ENCODE data around the gene APBB3.

The APBB3 gene

GRCh38 chr5:140542972-140543371 lies 21.4 kb downstream of the APBB3 start:
- ChIA-PET CTCF (no interaction called here), POLR2A (no interaction called here)
- DNase-seq (ENCODE audit: extremely low spot score) = no peak
- no peak for TF ChIP-seq FOXA1 (IDR thresholded peaks at IDR 0.05)
- TF ChIP-seq TARDBP (IDR thresholded peaks at IDR 0.05) = no peak
- TF ChIP-seq NFRKB (IDR thresholded peaks at IDR 0.05) = no peak
- TF ChIP-seq LEF1 (IDR thresholded peaks at IDR 0.05; ENCODE audit: borderline replicate concordance) = no peak
- no peak for TF ChIP-seq SUZ12 (IDR thresholded peaks at IDR 0.05)
- no peak for TF ChIP-seq ARNT (IDR thresholded peaks at IDR 0.05)
- no peak for TF ChIP-seq CTBP1 (IDR thresholded peaks at IDR 0.05; ENCODE audit: borderline replicate concordance)
- no peak for TF ChIP-seq PKNOX1 (IDR thresholded peaks at IDR 0.05)
- no peak for TF ChIP-seq FOXK2 (IDR thresholded peaks at IDR 0.05)
- no peak for TF ChIP-seq ZNF384 (IDR thresholded peaks at IDR 0.05)

- no peak for TF ChIP-seq FOXA1 (IDR thresholded peaks at IDR 0.05)
- no peak for TF ChIP-seq NFRKB (IDR thresholded peaks at IDR 0.05)
- no peak for TF ChIP-seq ARNT (IDR thresholded peaks at IDR 0.05)
- no peak for TF ChIP-seq SUZ12 (IDR thresholded peaks at IDR 0.05)
- TF ChIP-seq ZNF384 (IDR thresholded peaks at IDR 0.05) = no peak
- no peak for TF ChIP-seq LEF1 (IDR thresholded peaks at IDR 0.05; ENCODE audit: borderline replicate concordance)
- no peak for TF ChIP-seq BHLHE40 (IDR thresholded peaks at IDR 0.05; ENCODE audit: borderline replicate concordance)
- no peak for TF ChIP-seq FOXK2 (IDR thresholded peaks at IDR 0.05)
- TF ChIP-seq CTBP1 (IDR thresholded peaks at IDR 0.05; ENCODE audit: borderline replicate concordance) = no peak
- TF ChIP-seq HDGF (IDR thresholded peaks at IDR 0.05; ENCODE audit: borderline replicate concordance) = no peak
- no peak for TF ChIP-seq FOXM1 (IDR thresholded peaks at IDR 0.05; ENCODE audit: borderline replicate concordance)
- TF ChIP-seq TARDBP (IDR thresholded peaks at IDR 0.05) = no peak
- TF ChIP-seq PKNOX1 (IDR thresholded peaks at IDR 0.05) = no peak
- TF ChIP-seq SP1 (IDR thresholded peaks at IDR 0.05) = no peak
- no peak for TF ChIP-seq ELF4 (IDR thresholded peaks at IDR 0.05)
- TF ChIP-seq L3MBTL2 (conservative IDR thresholded peaks at IDR 0.05) = no peak
- ChIA-PET POLR2A (interaction anchor here (1.8 kb wide), 1 partner anchor 17 kb away, joined by 5 read pairs; the partner anchor contains the start of gene SRA1), CTCF (no interaction called here)
- no peak for DNase-seq (ENCODE audit: extremely low spot score)
These were observed 24.2 kb downstream of the APBB3 start for GRCh38 chr5:140540227-140540626.

GRCh38 chr5:140524003-140524402 lies 40.4 kb downstream of the APBB3 start:
- DNase-seq (ENCODE audit: extremely low spot score) = no peak
- CTCF ChIA-PET = no interaction called here
- TF ChIP-seq ELF4 (IDR thresholded peaks at IDR 0.05) = no peak
- POLR2A ChIA-PET = no interaction called here

- DNase-seq (ENCODE audit: extremely low spot score) = no peak
- ChIA-PET CTCF (no interaction called here), POLR2A (no interaction called here)
- no peak for TF ChIP-seq FOXK2 (IDR thresholded peaks at IDR 0.05)
- no peak for TF ChIP-seq ELF4 (IDR thresholded peaks at IDR 0.05)
- no peak for TF ChIP-seq ZNF384 (IDR thresholded peaks at IDR 0.05)
- TF ChIP-seq NFRKB (IDR thresholded peaks at IDR 0.05) = no peak
- TF ChIP-seq LEF1 (IDR thresholded peaks at IDR 0.05; ENCODE audit: borderline replicate concordance) = no peak
- TF ChIP-seq BHLHE40 (IDR thresholded peaks at IDR 0.05; ENCODE audit: borderline replicate concordance) = no peak
- no peak for TF ChIP-seq ARNT (IDR thresholded peaks at IDR 0.05)
- no peak for TF ChIP-seq SP1 (IDR thresholded peaks at IDR 0.05)
- no peak for TF ChIP-seq SUZ12 (IDR thresholded peaks at IDR 0.05)
- no peak for TF ChIP-seq L3MBTL2 (conservative IDR thresholded peaks at IDR 0.05)
- TF ChIP-seq TARDBP (IDR thresholded peaks at IDR 0.05) = no peak
- no peak for TF ChIP-seq HDGF (IDR thresholded peaks at IDR 0.05; ENCODE audit: borderline replicate concordance)
- TF ChIP-seq FOXA1 (IDR thresholded peaks at IDR 0.05) = no peak
- TF ChIP-seq PKNOX1 (IDR thresholded peaks at IDR 0.05) = no peak
- no peak for TF ChIP-seq CTBP1 (IDR thresholded peaks at IDR 0.05; ENCODE audit: borderline replicate concordance)
- no peak for TF ChIP-seq FOXM1 (IDR thresholded peaks at IDR 0.05; ENCODE audit: borderline replicate concordance)
These were observed 51.3 kb downstream of the APBB3 start for GRCh38 chr5:140513124-140513523.

GRCh38 chr5:140509898-140510297 lies 54.5 kb downstream of the APBB3 start:
- ChIA-PET CTCF (no interaction called here), POLR2A (interaction anchor here (0.8 kb wide), 1 partner anchor 47 kb away, joined by 3 read pairs; the partner anchor contains the start of gene SRA1)
- TF ChIP-seq L3MBTL2 (conservative IDR thresholded peaks at IDR 0.05) (no peak), NFRKB (IDR thresholded peaks at IDR 0.05) (no peak), FOXA1 (IDR thresholded peaks at IDR 0.05) (no peak), ELF4 (IDR thresholded peaks at IDR 0.05) (no peak), FOXM1 (IDR thresholded peaks at IDR 0.05; ENCODE audit: borderline replicate concordance) (no peak), LEF1 (IDR thresholded peaks at IDR 0.05; ENCODE audit: borderline replicate concordance) (no peak), SP1 (IDR thresholded peaks at IDR 0.05) (no peak), TARDBP (IDR thresholded peaks at IDR 0.05) (no peak), ARNT (IDR thresholded peaks at IDR 0.05) (no peak), ZNF384 (IDR thresholded peaks at IDR 0.05) (no peak), HDGF (IDR thresholded peaks at IDR 0.05; ENCODE audit: borderline replicate concordance) (no peak), FOXK2 (IDR thresholded peaks at IDR 0.05) (no peak), CTBP1 (IDR thresholded peaks at IDR 0.05; ENCODE audit: borderline replicate concordance) (no peak), BHLHE40 (IDR thresholded peaks at IDR 0.05; ENCODE audit: borderline replicate concordance) (no peak), SUZ12 (IDR thresholded peaks at IDR 0.05) (no peak), PKNOX1 (IDR thresholded peaks at IDR 0.05) (no peak)
- no peak for DNase-seq (ENCODE audit: extremely low spot score)
